WTC11 (cell line): ENCODE data around the gene SELENBP1. TPM values are rescaled to one million over a fixed set of nuclear protein-coding genes. Genes with fewer than 3 reads are reported as not detected.

Experiments
- ATAC-seq: fragments of 200-7000 bp; cut with Tn5 transposase; 2 replicates; pipeline ENCODE4 v1.10.0; 2021; ENCODE audit warnings: mild to moderate bottlenecking, moderate library complexity
- CTCF ChIA-PET: fragments of 300-600 bp; sonication (Branson Sonifier 250); formaldehyde crosslinking; loops from one replicate; lab custom pipeline; 2021; ENCODE audit warnings: antibody characterized with exemption; lab: Charles Lee
- POLR2A ChIA-PET: fragments of 350-600 bp; sonication (Branson Sonifier 250); formaldehyde crosslinking; loops from one replicate; lab custom pipeline; 2021; ENCODE audit warnings: antibody characterized with exemption; lab: Charles Lee
- DNase-seq: peaks from one replicate; pipeline ENCODE4 v3.0.0; 2021; ENCODE audit warnings: low spot score
- H3K27ac Mint-ChIP-seq: 2 replicates; pipeline ENCODE4 v1.8.0; 2021; ENCODE audit warnings: mixed read lengths
- H3K27me3 Mint-ChIP-seq: 2 replicates; pipeline ENCODE4 v1.8.0; 2021; ENCODE audit warnings: low read depth, mild to moderate bottlenecking, moderate library complexity, mixed read lengths
- H3K36me3 Mint-ChIP-seq: 2 replicates; pipeline ENCODE4 v1.8.0; 2021; ENCODE audit warnings: mixed read lengths
- H3K4me1 Mint-ChIP-seq: 2 replicates; pipeline ENCODE4 v1.8.0; 2022; ENCODE audit warnings: mixed read lengths
- H3K4me3 Mint-ChIP-seq: 2 replicates; pipeline ENCODE4 v1.8.0; 2021; ENCODE audit warnings: mild to moderate bottlenecking, moderate library complexity, mixed read lengths
- H3K9me3 Mint-ChIP-seq: 2 replicates; pipeline ENCODE4 v1.8.0; 2021; ENCODE audit warnings: mixed read lengths
- CBFB ChIP-seq: sonication (generic); formaldehyde crosslinking; IDR thresholded peaks from 2 replicates; pipeline ENCODE4 v1.8.1; 2022; ENCODE audit warnings: mild to moderate bottlenecking, low read depth, missing genetic modification reagents
- CREM ChIP-seq: sonication (generic); formaldehyde crosslinking; IDR thresholded peaks from 2 replicates; pipeline ENCODE4 v1.8.1; 2022; ENCODE audit warnings: mild to moderate bottlenecking, missing genetic modification reagents, moderate library complexity
- GRHL2 ChIP-seq: fragments of 250-450 bp; sonication (Bioruptor Pico); IDR thresholded peaks from 2 replicates; pipeline ENCODE4 v1.8.0; 2022; ENCODE audit warnings: mild to moderate bottlenecking, moderate library complexity; ENCODE audit not compliant: insufficient replicate concordance, severe bottlenecking
- MXD4 ChIP-seq: fragments of 250-450 bp; sonication (Bioruptor Pico); IDR thresholded peaks from 2 replicates; pipeline ENCODE4 v1.8.0; 2021; ENCODE audit warnings: mild to moderate bottlenecking, moderate library complexity, borderline replicate concordance
- RORB ChIP-seq: fragments of 250-450 bp; sonication (Bioruptor Pico); IDR thresholded peaks from 2 replicates; pipeline ENCODE4 v1.9.0; 2021; ENCODE audit warnings: mild to moderate bottlenecking
- TEAD4 ChIP-seq: sonication (generic); formaldehyde crosslinking; IDR thresholded peaks from 2 replicates; pipeline ENCODE4 v1.8.0; 2022; ENCODE audit warnings: mild to moderate bottlenecking, missing genetic modification reagents
- ZNF263 ChIP-seq: sonication (generic); formaldehyde crosslinking; IDR thresholded peaks from 2 replicates; pipeline ENCODE4 v1.8.1; 2022; ENCODE audit warnings: low read depth, mild to moderate bottlenecking, moderate library complexity, missing genetic modification reagents
- ZNF317 ChIP-seq: sonication (generic); formaldehyde crosslinking; IDR thresholded peaks from 2 replicates; pipeline ENCODE4 v1.8.1; 2023; ENCODE audit warnings: low read depth, mild to moderate bottlenecking, moderate library complexity, missing genetic modification reagents, borderline replicate concordance
- total RNA-seq: library from RNA; stranded (reverse); gene quantifications from 3 replicates; pipeline ENCODE4 v1.2.3, GENCODE V29; 2021
- TF ChIP-seq, protein P1 (sequence below): sonication (generic); formaldehyde crosslinking; IDR thresholded peaks from 2 replicates; pipeline ENCODE4 v1.8.1; 2022; ENCODE audit warnings: missing genetic modification reagents, borderline replicate concordance
- TF ChIP-seq, protein P2 (sequence below): fragments of 200-600 bp; IDR thresholded peaks from 2 replicates; pipeline ENCODE4 v1.8.0; 2022; ENCODE audit warnings: antibody characterized with exemption
- TF ChIP-seq, protein P3 (sequence below): sonication (generic); formaldehyde crosslinking; IDR thresholded peaks from 2 replicates; pipeline ENCODE4 v1.8.0; 2022; ENCODE audit warnings: mild to moderate bottlenecking, missing genetic modification reagents
- TF ChIP-seq, protein P4 (sequence below): fragments of 250-450 bp; sonication (Bioruptor Pico); IDR thresholded peaks from 2 replicates; pipeline ENCODE4 v2.1.2; 2022; ENCODE audit warnings: mild to moderate bottlenecking, moderate library complexity
- TF ChIP-seq, protein P5 (sequence below): sonication (generic); formaldehyde crosslinking; IDR thresholded peaks from 2 replicates; pipeline ENCODE4 v1.8.1; 2022; ENCODE audit warnings: low read depth, mild to moderate bottlenecking, moderate library complexity, missing genetic modification reagents, borderline replicate concordance
- TF ChIP-seq, protein P6 (sequence below): sonication (generic); formaldehyde crosslinking; IDR thresholded peaks from 2 replicates; pipeline ENCODE4 v1.8.0; 2022; ENCODE audit warnings: missing genetic modification reagents
- TF ChIP-seq, protein P7 (sequence below): fragments of 250-450 bp; sonication (Bioruptor Pico); IDR thresholded peaks from 2 replicates; pipeline ENCODE4 v1.8.0; 2021; ENCODE audit warnings: mild to moderate bottlenecking

Gene SELENBP1
- total RNA-seq, 1 experiment from 2014 or later: 17.9 TPM

DNA sequence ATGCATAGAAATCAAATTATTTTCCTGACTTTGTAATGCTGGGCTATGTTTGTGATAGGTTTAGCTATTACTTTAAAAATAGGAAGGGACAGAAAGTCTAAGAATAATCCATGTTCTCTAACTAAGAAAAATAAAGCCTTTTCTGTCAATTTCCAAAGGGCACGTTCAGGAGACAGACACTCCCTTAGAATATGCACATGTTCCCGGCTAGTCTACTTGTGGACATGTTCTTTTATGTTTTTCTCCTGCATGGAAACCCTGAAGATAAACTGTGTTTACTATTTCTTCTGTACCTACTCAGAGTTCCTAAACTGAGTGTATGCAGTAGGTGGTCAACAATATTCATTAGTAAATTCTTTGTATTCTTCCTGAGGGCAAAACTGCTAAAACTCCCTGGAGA lies 39.4 kb upstream of the SELENBP1 start (continued):
- TF ChIP-seq, protein P1, sequence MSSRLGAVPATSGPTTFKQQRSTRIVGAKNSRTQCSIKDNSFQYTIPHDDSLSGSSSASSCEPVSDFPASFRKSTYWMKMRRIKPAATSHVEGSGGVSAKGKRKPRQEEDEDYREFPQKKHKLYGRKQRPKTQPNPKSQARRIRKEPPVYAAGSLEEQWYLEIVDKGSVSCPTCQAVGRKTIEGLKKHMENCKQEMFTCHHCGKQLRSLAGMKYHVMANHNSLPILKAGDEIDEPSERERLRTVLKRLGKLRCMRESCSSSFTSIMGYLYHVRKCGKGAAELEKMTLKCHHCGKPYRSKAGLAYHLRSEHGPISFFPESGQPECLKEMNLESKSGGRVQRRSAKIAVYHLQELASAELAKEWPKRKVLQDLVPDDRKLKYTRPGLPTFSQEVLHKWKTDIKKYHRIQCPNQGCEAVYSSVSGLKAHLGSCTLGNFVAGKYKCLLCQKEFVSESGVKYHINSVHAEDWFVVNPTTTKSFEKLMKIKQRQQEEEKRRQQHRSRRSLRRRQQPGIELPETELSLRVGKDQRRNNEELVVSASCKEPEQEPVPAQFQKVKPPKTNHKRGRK (CRISPR knock-in tag): no peak
- TF ChIP-seq, protein P2, sequence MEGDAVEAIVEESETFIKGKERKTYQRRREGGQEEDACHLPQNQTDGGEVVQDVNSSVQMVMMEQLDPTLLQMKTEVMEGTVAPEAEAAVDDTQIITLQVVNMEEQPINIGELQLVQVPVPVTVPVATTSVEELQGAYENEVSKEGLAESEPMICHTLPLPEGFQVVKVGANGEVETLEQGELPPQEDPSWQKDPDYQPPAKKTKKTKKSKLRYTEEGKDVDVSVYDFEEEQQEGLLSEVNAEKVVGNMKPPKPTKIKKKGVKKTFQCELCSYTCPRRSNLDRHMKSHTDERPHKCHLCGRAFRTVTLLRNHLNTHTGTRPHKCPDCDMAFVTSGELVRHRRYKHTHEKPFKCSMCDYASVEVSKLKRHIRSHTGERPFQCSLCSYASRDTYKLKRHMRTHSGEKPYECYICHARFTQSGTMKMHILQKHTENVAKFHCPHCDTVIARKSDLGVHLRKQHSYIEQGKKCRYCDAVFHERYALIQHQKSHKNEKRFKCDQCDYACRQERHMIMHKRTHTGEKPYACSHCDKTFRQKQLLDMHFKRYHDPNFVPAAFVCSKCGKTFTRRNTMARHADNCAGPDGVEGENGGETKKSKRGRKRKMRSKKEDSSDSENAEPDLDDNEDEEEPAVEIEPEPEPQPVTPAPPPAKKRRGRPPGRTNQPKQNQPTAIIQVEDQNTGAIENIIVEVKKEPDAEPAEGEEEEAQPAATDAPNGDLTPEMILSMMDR: no peak
- TF ChIP-seq TEAD4 (CRISPR knock-in tag) (no peak), CREM (CRISPR knock-in tag) (no peak), RORB (no peak), MXD4 (CRISPR knock-in tag) (no peak), ZNF263 (no peak)
- TF ChIP-seq, protein P3, sequence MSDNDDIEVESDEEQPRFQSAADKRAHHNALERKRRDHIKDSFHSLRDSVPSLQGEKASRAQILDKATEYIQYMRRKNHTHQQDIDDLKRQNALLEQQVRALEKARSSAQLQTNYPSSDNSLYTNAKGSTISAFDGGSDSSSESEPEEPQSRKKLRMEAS (CRISPR knock-in tag): no peak
- TF ChIP-seq, protein P4, sequence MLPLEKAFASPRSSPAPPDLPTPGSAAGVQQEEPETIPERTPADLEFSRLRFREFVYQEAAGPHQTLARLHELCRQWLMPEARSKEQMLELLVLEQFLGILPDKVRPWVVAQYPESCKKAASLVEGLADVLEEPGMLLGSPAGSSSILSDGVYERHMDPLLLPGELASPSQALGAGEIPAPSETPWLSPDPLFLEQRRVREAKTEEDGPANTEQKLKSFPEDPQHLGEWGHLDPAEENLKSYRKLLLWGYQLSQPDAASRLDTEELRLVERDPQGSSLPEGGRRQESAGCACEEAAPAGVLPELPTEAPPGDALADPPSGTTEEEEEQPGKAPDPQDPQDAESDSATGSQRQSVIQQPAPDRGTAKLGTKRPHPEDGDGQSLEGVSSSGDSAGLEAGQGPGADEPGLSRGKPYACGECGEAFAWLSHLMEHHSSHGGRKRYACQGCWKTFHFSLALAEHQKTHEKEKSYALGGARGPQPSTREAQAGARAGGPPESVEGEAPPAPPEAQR: no peak

DNA sequence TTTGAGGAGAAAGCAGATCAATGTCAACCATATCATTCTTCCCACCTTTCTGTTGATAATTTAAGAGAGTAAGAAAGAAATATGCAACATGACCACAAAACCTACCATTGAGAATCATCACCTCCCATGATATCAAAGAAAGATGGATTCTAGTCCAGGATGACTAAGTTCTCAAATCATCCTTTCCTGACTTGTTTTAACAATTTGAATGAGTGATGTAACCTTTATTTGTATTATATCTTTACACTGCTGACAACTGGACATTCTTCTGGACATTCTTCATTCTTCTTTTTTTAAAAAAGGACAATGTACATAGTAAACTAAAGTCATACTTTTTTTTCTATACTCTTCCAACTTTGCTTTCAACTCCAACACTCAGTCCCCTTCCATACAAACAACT lies 36.4 kb upstream of the SELENBP1 start:
- Mint-ChIP-seq H3K27ac (no peak overlapping the region), H3K27me3 (no peaks in the 10 kb centered on the region), H3K4me3 (no peak overlapping the region), H3K9me3 (no peaks in the 10 kb centered on the region), H3K36me3 (peaks cover 75% of the 10 kb centered on the region), H3K4me1 (no peaks in the 10 kb centered on the region)
- DNase-seq (no peak), ATAC-seq (no peak)
- CTCF ChIA-PET: interaction anchor here (0.6 kb wide), 1 partner anchor 211 kb away, joined by 3 read pairs; no protein-coding TSS in a partner anchor
- TF ChIP-seq, protein P5, sequence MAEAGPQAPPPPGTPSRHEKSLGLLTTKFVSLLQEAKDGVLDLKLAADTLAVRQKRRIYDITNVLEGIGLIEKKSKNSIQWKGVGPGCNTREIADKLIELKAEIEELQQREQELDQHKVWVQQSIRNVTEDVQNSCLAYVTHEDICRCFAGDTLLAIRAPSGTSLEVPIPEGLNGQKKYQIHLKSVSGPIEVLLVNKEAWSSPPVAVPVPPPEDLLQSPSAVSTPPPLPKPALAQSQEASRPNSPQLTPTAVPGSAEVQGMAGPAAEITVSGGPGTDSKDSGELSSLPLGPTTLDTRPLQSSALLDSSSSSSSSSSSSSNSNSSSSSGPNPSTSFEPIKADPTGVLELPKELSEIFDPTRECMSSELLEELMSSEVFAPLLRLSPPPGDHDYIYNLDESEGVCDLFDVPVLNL (CRISPR knock-in tag): no peak
- TF ChIP-seq GRHL2: no peak
- no peak for TF ChIP-seq CBFB (CRISPR knock-in tag)
- TF ChIP-seq, protein P6, sequence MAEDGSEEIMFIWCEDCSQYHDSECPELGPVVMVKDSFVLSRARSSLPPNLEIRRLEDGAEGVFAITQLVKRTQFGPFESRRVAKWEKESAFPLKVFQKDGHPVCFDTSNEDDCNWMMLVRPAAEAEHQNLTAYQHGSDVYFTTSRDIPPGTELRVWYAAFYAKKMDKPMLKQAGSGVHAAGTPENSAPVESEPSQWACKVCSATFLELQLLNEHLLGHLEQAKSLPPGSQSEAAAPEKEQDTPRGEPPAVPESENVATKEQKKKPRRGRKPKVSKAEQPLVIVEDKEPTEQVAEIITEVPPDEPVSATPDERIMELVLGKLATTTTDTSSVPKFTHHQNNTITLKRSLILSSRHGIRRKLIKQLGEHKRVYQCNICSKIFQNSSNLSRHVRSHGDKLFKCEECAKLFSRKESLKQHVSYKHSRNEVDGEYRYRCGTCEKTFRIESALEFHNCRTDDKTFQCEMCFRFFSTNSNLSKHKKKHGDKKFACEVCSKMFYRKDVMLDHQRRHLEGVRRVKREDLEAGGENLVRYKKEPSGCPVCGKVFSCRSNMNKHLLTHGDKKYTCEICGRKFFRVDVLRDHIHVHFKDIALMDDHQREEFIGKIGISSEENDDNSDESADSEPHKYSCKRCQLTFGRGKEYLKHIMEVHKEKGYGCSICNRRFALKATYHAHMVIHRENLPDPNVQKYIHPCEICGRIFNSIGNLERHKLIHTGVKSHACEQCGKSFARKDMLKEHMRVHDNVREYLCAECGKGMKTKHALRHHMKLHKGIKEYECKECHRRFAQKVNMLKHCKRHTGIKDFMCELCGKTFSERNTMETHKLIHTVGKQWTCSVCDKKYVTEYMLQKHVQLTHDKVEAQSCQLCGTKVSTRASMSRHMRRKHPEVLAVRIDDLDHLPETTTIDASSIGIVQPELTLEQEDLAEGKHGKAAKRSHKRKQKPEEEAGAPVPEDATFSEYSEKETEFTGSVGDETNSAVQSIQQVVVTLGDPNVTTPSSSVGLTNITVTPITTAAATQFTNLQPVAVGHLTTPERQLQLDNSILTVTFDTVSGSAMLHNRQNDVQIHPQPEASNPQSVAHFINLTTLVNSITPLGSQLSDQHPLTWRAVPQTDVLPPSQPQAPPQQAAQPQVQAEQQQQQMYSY (CRISPR knock-in tag): no peak
- TF ChIP-seq, protein P7, sequence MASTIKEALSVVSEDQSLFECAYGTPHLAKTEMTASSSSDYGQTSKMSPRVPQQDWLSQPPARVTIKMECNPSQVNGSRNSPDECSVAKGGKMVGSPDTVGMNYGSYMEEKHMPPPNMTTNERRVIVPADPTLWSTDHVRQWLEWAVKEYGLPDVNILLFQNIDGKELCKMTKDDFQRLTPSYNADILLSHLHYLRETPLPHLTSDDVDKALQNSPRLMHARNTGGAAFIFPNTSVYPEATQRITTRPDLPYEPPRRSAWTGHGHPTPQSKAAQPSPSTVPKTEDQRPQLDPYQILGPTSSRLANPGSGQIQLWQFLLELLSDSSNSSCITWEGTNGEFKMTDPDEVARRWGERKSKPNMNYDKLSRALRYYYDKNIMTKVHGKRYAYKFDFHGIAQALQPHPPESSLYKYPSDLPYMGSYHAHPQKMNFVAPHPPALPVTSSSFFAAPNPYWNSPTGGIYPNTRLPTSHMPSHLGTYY (CRISPR knock-in tag): no peak
- no peak for TF ChIP-seq ZNF317 (CRISPR knock-in tag)
- POLR2A ChIA-PET: no interaction called here
